Keratinocyte (primary cell): ENCODE measurements around the gene CDC42EP5.

Experiments used
- CTCF ChIP-seq, 3 experiments: IDR thresholded peaks in 1 of 3; conservative IDR thresholded peaks in 1 of 3; optimal IDR thresholded peaks in 1 of 3; 2 replicates in 2 of 3; 3 replicates in 1 of 3; pipeline versions ENCODE3 to v1.5.1; 2011; ENCODE audit warnings: low read length in 3 of 3, mild to moderate bottlenecking in 3 of 3, moderate library complexity in 2 of 3, control low read depth in 1 of 3, inconsistent platforms in 1 of 3; ENCODE audit not compliant: insufficient read depth in 2 of 3; ENCODE audit errors: extremely low read depth in 1 of 3
- EZH2 ChIP-seq: IDR thresholded peaks from one replicate; pipeline ENCODE4 v1.6.1; 2012; ENCODE audit warnings: inconsistent platforms, mild to moderate bottlenecking, low read length, moderate library complexity

- TF ChIP-seq CTCF (optimal IDR thresholded peaks at IDR 0.05 in 1 of 3, IDR thresholded peaks at IDR 0.05 in 1 of 3, conservative IDR thresholded peaks at IDR 0.05 in 1 of 3; ENCODE audit: extremely low read depth in 1 of 3, insufficient read depth in 2 of 3, low read length in 3 of 3) = no peak
- no peak for TF ChIP-seq EZH2
Measured at GRCh38 chr19:54454781-54455675, 18.1 kb downstream of the CDC42EP5 start.
